ENCODE measurements around the gene WDR7.

The WDR7 gene

DNA sequence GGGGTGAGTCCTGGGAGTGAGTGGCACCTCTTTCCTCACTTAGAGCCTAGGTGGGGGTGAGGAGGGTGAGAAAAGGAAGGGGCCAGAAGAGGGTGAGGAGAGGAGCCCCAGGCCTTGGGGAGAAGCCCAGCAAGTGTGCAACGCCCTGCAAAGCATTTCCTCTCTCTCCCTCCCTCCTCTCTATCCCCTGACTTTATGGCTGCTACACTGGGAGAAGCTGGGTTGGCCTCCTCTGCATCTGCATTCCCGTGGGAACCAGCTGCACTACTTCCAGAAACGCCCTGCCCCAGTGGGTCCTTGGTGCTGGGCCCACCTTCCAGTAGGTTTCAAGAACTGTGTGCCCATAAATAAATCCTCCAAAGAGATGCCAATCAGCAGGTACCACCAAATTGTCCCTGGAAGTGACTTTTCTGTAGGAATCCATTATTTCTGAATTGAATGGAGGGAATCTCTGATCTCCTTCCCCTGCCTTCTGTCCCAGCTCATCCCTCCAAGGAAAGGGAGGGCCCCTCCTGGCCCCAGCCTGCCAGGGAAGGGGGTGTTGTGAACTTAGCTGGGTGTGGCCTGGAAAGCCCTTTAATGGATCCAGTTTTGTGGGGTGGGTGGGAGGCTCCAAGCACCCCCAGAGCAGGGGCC lies 400.0 kb downstream of the WDR7 start:
- Histone ChIP-seq H3K9ac (ENCODE audit: low read length) (peak overlapping the region; percentile 73), H2AFZ (ENCODE audit: low read depth, low read length) (peak overlapping the region; percentile 42), H3K27me3 (ENCODE audit: low read depth, low read length) (no peaks in the 10 kb centered on the region), H3K9me3 (ENCODE audit: insufficient read depth, low read length) (peaks cover 17% of the 10 kb centered on the region), H3K4me3 (ENCODE audit: low read length) (peak overlapping the region; percentile 19; the same call in 1 of the 2 replicates), H3K36me3 (replicated peaks; ENCODE audit: low read depth, low read length) (peaks cover 26% of the 10 kb centered on the region), H4K20me1 (ENCODE audit: insufficient read depth, low read length) (no peaks in the 10 kb centered on the region), H3K79me2 (ENCODE audit: low read length) (no peaks in the 10 kb centered on the region), H3K4me2 (ENCODE audit: low read length) (peak overlapping the region; percentile 54), H3K4me1 (ENCODE audit: low read length) (peaks cover 68% of the 10 kb centered on the region), H3K27ac (ENCODE audit: low read length) (peak overlapping the region; percentile 88)
- TF ChIP-seq, protein P1, sequence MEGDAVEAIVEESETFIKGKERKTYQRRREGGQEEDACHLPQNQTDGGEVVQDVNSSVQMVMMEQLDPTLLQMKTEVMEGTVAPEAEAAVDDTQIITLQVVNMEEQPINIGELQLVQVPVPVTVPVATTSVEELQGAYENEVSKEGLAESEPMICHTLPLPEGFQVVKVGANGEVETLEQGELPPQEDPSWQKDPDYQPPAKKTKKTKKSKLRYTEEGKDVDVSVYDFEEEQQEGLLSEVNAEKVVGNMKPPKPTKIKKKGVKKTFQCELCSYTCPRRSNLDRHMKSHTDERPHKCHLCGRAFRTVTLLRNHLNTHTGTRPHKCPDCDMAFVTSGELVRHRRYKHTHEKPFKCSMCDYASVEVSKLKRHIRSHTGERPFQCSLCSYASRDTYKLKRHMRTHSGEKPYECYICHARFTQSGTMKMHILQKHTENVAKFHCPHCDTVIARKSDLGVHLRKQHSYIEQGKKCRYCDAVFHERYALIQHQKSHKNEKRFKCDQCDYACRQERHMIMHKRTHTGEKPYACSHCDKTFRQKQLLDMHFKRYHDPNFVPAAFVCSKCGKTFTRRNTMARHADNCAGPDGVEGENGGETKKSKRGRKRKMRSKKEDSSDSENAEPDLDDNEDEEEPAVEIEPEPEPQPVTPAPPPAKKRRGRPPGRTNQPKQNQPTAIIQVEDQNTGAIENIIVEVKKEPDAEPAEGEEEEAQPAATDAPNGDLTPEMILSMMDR (IDR thresholded peaks at IDR 0.05; ENCODE audit: low read depth, low read length), result no peak; the same call in 1 of the 2 replicates
- TF ChIP-seq EZH2phosphoT487 (IDR thresholded peaks at IDR 0.05; ENCODE audit: low read depth), result no peak

GRCh38 chr18:57051657-57052044 lies 400.5 kb downstream of the WDR7 start:
- H3K4me2 ChIP-seq (ENCODE audit: low read length), result peak overlapping the region; percentile 54
- TF ChIP-seq, protein P1 (IDR thresholded peaks at IDR 0.05; ENCODE audit: low read depth, low read length), result no peak
- TF ChIP-seq EZH2phosphoT487 (IDR thresholded peaks at IDR 0.05; ENCODE audit: low read depth), result no peak
- no peaks in the 10 kb centered on the region for H3K79me2 ChIP-seq (ENCODE audit: low read length)
- H4K20me1 ChIP-seq (ENCODE audit: insufficient read depth, low read length), result no peaks in the 10 kb centered on the region
- peaks cover 17% of the 10 kb centered on the region for H3K9me3 ChIP-seq (ENCODE audit: insufficient read depth, low read length)
- H3K4me1 ChIP-seq (ENCODE audit: low read length), result peaks cover 68% of the 10 kb centered on the region
- peak overlapping the region; percentile 73 for H3K9ac ChIP-seq (ENCODE audit: low read length)
- H3K4me3 ChIP-seq (ENCODE audit: low read length), result peak overlapping the region; percentile 19
- H2AFZ ChIP-seq (ENCODE audit: low read depth, low read length), result peak overlapping the region; percentile 42; the same call in 1 of the 2 replicates
- no peaks in the 10 kb centered on the region for H3K27me3 ChIP-seq (ENCODE audit: low read depth, low read length)
- peaks cover 27% of the 10 kb centered on the region for H3K36me3 ChIP-seq (replicated peaks; ENCODE audit: low read depth, low read length)
- H3K27ac ChIP-seq (ENCODE audit: low read length), result peak overlapping the region; percentile 88

GRCh38 chr18:57052173-57052572 lies 401.0 kb downstream of the WDR7 start:
- H3K79me2 ChIP-seq (ENCODE audit: low read length), result no peaks in the 10 kb centered on the region
- peaks cover 32% of the 10 kb centered on the region for H3K36me3 ChIP-seq (replicated peaks; ENCODE audit: low read depth, low read length)
- H3K9me3 ChIP-seq (ENCODE audit: insufficient read depth, low read length), result peaks cover 21% of the 10 kb centered on the region
- no peak for TF ChIP-seq EZH2phosphoT487 (IDR thresholded peaks at IDR 0.05; ENCODE audit: low read depth)
- TF ChIP-seq, protein P1 (IDR thresholded peaks at IDR 0.05; ENCODE audit: low read depth, low read length), result peak; percentile 99
- peak overlapping the region; percentile 73 for H3K9ac ChIP-seq (ENCODE audit: low read length)
- H2AFZ ChIP-seq (ENCODE audit: low read depth, low read length), result peak overlapping the region; percentile 4; the same call in 1 of the 2 replicates
- H3K27ac ChIP-seq (ENCODE audit: low read length), result peak overlapping the region; percentile 88
- peak overlapping the region; percentile 19 for H3K4me3 ChIP-seq (ENCODE audit: low read length)
- H3K4me1 ChIP-seq (ENCODE audit: low read length), result peaks cover 72% of the 10 kb centered on the region
- H4K20me1 ChIP-seq (ENCODE audit: insufficient read depth, low read length), result no peaks in the 10 kb centered on the region
- no peaks in the 10 kb centered on the region for H3K27me3 ChIP-seq (ENCODE audit: low read depth, low read length)
- peak overlapping the region; percentile 54 for H3K4me2 ChIP-seq (ENCODE audit: low read length)

- peak overlapping the region; percentile 2; the same call in 1 of the 2 replicates for H3K4me3 ChIP-seq (ENCODE audit: low read length)
- H3K4me1 ChIP-seq (ENCODE audit: low read length), result peaks cover 78% of the 10 kb centered on the region
- no peaks in the 10 kb centered on the region for H3K79me2 ChIP-seq (ENCODE audit: low read length)
- H2AFZ ChIP-seq (ENCODE audit: low read depth, low read length), result peak overlapping the region; percentile 3; the same call in 1 of the 2 replicates
- peak overlapping the region; percentile 73 for H3K9ac ChIP-seq (ENCODE audit: low read length)
- H4K20me1 ChIP-seq (ENCODE audit: insufficient read depth, low read length), result no peaks in the 10 kb centered on the region
- peaks cover 21% of the 10 kb centered on the region for H3K9me3 ChIP-seq (ENCODE audit: insufficient read depth, low read length)
- no peaks in the 10 kb centered on the region for H3K27me3 ChIP-seq (ENCODE audit: low read depth, low read length)
- H3K27ac ChIP-seq (ENCODE audit: low read length), result peak overlapping the region; percentile 88
- TF ChIP-seq EZH2phosphoT487 (IDR thresholded peaks at IDR 0.05; ENCODE audit: low read depth), result no peak
- TF ChIP-seq, protein P1 (IDR thresholded peaks at IDR 0.05; ENCODE audit: low read depth, low read length), result no peak
- H3K36me3 ChIP-seq (replicated peaks; ENCODE audit: low read depth, low read length), result peaks cover 32% of the 10 kb centered on the region
- H3K4me2 ChIP-seq (ENCODE audit: low read length), result peak overlapping the region; percentile 54
Observed at GRCh38 chr18:57052759-57053158, 401.6 kb downstream of the WDR7 start.

Measured in OCI-LY3 (cell line).